SU-DHL-6 (cell line): ENCODE measurements around the gene RGS7.
"Not testable (repeated sequence)": the region's sequence is repeated elsewhere in the genome, so short reads cannot be mapped to it uniquely, and the experiment has no call there.

Experiments used
- CTCF ChIP-seq: fragments of 200-600 bp; sonication (generic); IDR thresholded peaks from one replicate; pipeline ENCODE4 v1.5.1; 2017; ENCODE audit warnings: antibody characterized with exemption, mild to moderate bottlenecking, low read length, moderate library complexity; ENCODE audit not compliant: insufficient read depth, poor library complexity, severe bottlenecking
- EZH2phosphoT487 ChIP-seq: fragments of 200-600 bp; sonication (generic), shearing (Covaris generic); conservative IDR thresholded peaks from 2 replicates; pipeline ENCODE4 v1.6.1; 2018; ENCODE audit warnings: mild to moderate bottlenecking, antibody characterized with exemption, low read length, moderate library complexity, mixed read lengths

- not testable (repeated sequence) for TF ChIP-seq CTCF, EZH2phosphoT487
These were observed 461.6 kb downstream of the RGS7 start for GRCh38 chr1:240895424-240895823.
